Stimulated activated CD8-positive, alpha-beta memory T cell treated with anti-CD3 and anti-CD28 coated beads, Interleukin-15, amount 100 ng/mL, for 48 hours (primary cell): ENCODE data around the gene ETV1.

Source experiments
- DNase-seq, 2 donors: peaks; one replicate each; pipeline ENCODE4 v3.0.0-alpha.2; 2020; ENCODE audit warnings: low read depth in 2 of 2

The ETV1 gene

GRCh38 chr7:13989126-13989948 lies at the start of gene ETV1:
ETV1 (minus strand) TSS chr7:13989666; CDS start chr7:13989052, 614 bp downstream.
- DNase-seq, result no peak

GRCh38 chr7:14024406-14024805 lies 34.9 kb upstream of the ETV1 start:
- DNase-seq, result no peak

- no peak for DNase-seq
Observed at GRCh38 chr7:14023838-14024237, 34.4 kb upstream of the ETV1 start.

- no peak for DNase-seq
Observed at GRCh38 chr7:14023342-14023741, 33.9 kb upstream of the ETV1 start.

GRCh38 chr7:14021069-14021468 lies 31.6 kb upstream of the ETV1 start:
- DNase-seq, result no peak

- no peak for DNase-seq
Observed at GRCh38 chr7:14020339-14020900, 31.0 kb upstream of the ETV1 start.

GRCh38 chr7:14018751-14019150 lies 29.3 kb upstream of the ETV1 start:
- DNase-seq, result no peak

GRCh38 chr7:14016950-14017349 lies 27.5 kb upstream of the ETV1 start:
- no peak for DNase-seq

- DNase-seq, result no peak
Observed at GRCh38 chr7:14013898-14014297, 24.4 kb upstream of the ETV1 start.

- no peak for DNase-seq
Observed at GRCh38 chr7:14009453-14010418, 20.3 kb upstream of the ETV1 start.

GRCh38 chr7:14001139-14001538 lies 11.7 kb upstream of the ETV1 start:
- DNase-seq, result no peak

GRCh38 chr7:14000247-14000646 lies 10.8 kb upstream of the ETV1 start:
- no peak for DNase-seq

- DNase-seq, result no peak
Observed at GRCh38 chr7:13998866-13999265, 9.4 kb upstream of the ETV1 start.

GRCh38 chr7:13992596-13992964 lies 3.1 kb upstream of the ETV1 start:
- DNase-seq, result no peak

GRCh38 chr7:13991791-13992595 lies 2.5 kb upstream of the ETV1 start:
- DNase-seq, result no peak

- peak; percentile 56 to 61 for DNase-seq
Observed at GRCh38 chr7:13990984-13991790, 1.7 kb upstream of the ETV1 start.

- DNase-seq, result no peak
Observed at GRCh38 chr7:13990319-13990983, 985 bp upstream of the ETV1 start.

GRCh38 chr7:13989949-13990305 lies 461 bp upstream of the ETV1 start:
- no peak for DNase-seq

GRCh38 chr7:13988731-13989125 lies 738 bp downstream of the ETV1 start:
- DNase-seq, result no peak

GRCh38 chr7:13988065-13988464 lies 1.4 kb downstream of the ETV1 start:
- DNase-seq, result no peak
